Prostate gland (tissue), 2 donors: Measurements from ENCODE around the gene ATP5PD.

Experiments
- POLR2AphosphoS5 ChIP-seq: sonication (generic); formaldehyde crosslinking; IDR thresholded peaks from one replicate; pipeline ENCODE4 v1.6.1; 2017; ENCODE audit warnings: antibody characterized with exemption
- TF ChIP-seq, protein P1 (sequence below), 4 experiments: fragments of 200-600 bp in 2 of 4; fragments of 450-650 bp in 2 of 4; sonication (generic) in 2 of 4; IDR thresholded peaks; 1 replicate in 3 of 4; 2 replicates in 1 of 4; pipeline ENCODE4 v1.5.1; 2016 to 2019; ENCODE audit warnings: antibody characterized with exemption in 4 of 4, mild to moderate bottlenecking in 2 of 4, moderate library complexity in 2 of 4

DNA sequence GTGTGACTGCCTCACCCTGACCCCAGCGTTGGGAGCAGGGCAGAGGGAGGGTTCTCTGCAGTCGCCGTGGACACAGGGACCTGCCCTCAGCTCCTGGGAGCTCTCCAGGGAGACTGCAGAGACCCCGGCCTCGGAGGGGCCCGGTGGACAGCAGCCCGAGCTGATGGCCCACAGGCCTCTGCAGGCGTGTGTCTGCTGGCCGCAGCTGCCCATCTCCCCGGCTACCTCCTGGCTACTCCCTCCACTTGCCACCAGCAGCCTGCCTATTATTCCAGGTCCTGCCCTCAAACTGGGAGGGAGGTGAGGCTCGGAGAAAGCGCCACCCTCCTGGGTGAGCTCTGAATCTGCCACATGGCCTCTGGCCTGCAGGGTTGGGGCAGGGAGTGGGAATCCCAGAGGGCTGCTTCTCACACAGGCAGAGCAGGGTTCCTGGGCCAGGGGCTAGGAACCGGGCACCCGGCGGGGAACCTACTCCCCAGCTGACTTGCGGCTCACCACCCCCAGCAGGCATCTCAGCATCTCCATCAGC lies 48.2 kb upstream of the ATP5PD start:
- TF ChIP-seq, protein P1, sequence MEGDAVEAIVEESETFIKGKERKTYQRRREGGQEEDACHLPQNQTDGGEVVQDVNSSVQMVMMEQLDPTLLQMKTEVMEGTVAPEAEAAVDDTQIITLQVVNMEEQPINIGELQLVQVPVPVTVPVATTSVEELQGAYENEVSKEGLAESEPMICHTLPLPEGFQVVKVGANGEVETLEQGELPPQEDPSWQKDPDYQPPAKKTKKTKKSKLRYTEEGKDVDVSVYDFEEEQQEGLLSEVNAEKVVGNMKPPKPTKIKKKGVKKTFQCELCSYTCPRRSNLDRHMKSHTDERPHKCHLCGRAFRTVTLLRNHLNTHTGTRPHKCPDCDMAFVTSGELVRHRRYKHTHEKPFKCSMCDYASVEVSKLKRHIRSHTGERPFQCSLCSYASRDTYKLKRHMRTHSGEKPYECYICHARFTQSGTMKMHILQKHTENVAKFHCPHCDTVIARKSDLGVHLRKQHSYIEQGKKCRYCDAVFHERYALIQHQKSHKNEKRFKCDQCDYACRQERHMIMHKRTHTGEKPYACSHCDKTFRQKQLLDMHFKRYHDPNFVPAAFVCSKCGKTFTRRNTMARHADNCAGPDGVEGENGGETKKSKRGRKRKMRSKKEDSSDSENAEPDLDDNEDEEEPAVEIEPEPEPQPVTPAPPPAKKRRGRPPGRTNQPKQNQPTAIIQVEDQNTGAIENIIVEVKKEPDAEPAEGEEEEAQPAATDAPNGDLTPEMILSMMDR (IDR thresholded peaks at IDR 0.05) = no peak
- no peak for TF ChIP-seq POLR2AphosphoS5
